ENCODE results near the gene HTR1B. TPM values are rescaled to one million over a fixed set of nuclear protein-coding genes. Genes with fewer than 3 reads are reported as not detected.

HTR1B gene
- total and polyA plus RNA-seq, 12 donors = 0.06 to 0.91 (median 0.41) TPM; not detected in 5

GRCh38 chr6:77455271-77455670 is 8.0 kb downstream of the HTR1B start:
- no peak overlapping the region for H3K4me3 ChIP-seq
- H3K9me3 ChIP-seq (replicated peaks in 1 of 3) = no peaks in the 10 kb centered on the region
- TF ChIP-seq POLR2A (IDR thresholded peaks at IDR 0.05) = no peak
- no peak for TF ChIP-seq CTCF (IDR thresholded peaks at IDR 0.05)
- H3K27ac ChIP-seq = no peak overlapping the region
- peaks cover 0 to 4% of the 10 kb centered on the region in 2 donors for H3K4me1 ChIP-seq (replicated peaks in 1 of 2)
- H3K36me3 ChIP-seq (replicated peaks in 1 of 2) = no peaks in the 10 kb centered on the region
- no peaks in the 10 kb centered on the region for H3K27me3 ChIP-seq
- DNase-seq = no peak
- intact Hi-C loops (cut with DNase I) = loop anchor here in 1 of 2 donors (5.0 kb wide), 1 partner anchor 773 kb away; no protein-coding TSS in a partner anchor

- WGBS, 4 donors = 72 to 79% (median 74%) methylated on average over 2 of the region's 2 CpGs
These were observed 8.9 kb downstream of the HTR1B start for GRCh38 chr6:77454386-77454785.

DNA sequence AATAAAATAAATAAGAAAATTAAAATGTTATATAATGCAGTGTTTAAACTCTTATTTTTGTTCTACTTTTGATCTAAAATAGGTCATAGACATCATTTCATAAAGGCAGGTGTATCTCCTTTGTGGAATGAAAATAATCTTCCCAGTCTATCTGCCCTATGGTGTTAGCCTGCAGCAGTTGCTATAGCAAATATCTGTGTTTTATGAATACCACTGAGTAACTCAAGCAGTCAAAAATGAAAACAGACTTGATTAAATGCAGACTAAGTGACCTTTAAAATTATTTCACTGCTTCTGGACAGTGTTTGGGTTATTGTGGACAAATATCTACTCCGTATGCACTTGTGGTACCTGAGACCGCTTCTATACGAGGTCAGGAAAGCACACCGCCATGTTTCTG is 11.8 kb downstream of the HTR1B start:
- H3K27me3 ChIP-seq = no peaks in the 10 kb centered on the region
- no peak overlapping the region for H3K4me3 ChIP-seq
- H3K4me1 ChIP-seq (replicated peaks in 1 of 2) = no peaks in the 10 kb centered on the region
- H3K36me3 ChIP-seq (replicated peaks in 1 of 2) = no peaks in the 10 kb centered on the region
- no peak overlapping the region for H3K27ac ChIP-seq
- no peak for DNase-seq
- no peaks in the 10 kb centered on the region for H3K9me3 ChIP-seq (replicated peaks in 1 of 3)
- TF ChIP-seq POLR2A (IDR thresholded peaks at IDR 0.05) = no peak
- no peak for TF ChIP-seq CTCF (IDR thresholded peaks at IDR 0.05)
- 84 to 90% (median 88%) methylated on average over 4 of the region's 4 CpGs for WGBS, 4 donors
- intact Hi-C loops (cut with DNase I) = no loop called here

More at GRCh38 chr6:77454386-77454785, 8.9 kb downstream of the HTR1B start:
- Histone ChIP-seq H3K4me1 (replicated peaks in 1 of 2) (peaks cover 0 to 4% of the 10 kb centered on the region in 2 donors), H3K36me3 (replicated peaks in 1 of 2) (no peaks in the 10 kb centered on the region), H3K27me3 (no peaks in the 10 kb centered on the region), H3K9me3 (replicated peaks in 1 of 3) (no peaks in the 10 kb centered on the region), H3K4me3 (no peak overlapping the region), H3K27ac (no peak overlapping the region)
- TF ChIP-seq CTCF (IDR thresholded peaks at IDR 0.05) (no peak), POLR2A (IDR thresholded peaks at IDR 0.05) (no peak)
- DNase-seq = no peak
- intact Hi-C loops (cut with DNase I) = no loop called here

DNA sequence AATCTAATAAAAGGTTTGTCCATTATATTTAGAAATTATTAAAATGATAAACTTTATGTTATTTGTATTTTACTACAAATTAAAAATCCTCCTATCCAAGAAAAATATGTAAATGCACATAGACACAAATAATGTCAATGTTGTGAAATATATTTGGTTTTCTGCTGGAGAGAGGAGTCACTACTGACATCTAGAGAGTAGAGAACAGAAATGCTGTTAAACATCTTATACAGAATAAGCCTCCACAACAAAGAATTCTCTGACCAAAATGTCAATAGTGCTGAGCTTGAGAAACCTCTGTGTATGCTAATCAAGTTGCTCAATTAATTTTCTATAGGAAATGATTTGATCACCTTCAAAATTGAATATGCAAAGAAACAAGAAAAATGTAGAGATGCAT is 12.4 kb downstream of the HTR1B start:
- no peak overlapping the region for H3K4me3 ChIP-seq
- no peak overlapping the region for H3K27ac ChIP-seq
- H3K4me1 ChIP-seq (replicated peaks in 1 of 2) = no peaks in the 10 kb centered on the region
- no peak for TF ChIP-seq POLR2A (IDR thresholded peaks at IDR 0.05)
- TF ChIP-seq CTCF (IDR thresholded peaks at IDR 0.05) = peak in 3 of 6 experiments; percentile 20 to 26 (median 23)
- intact Hi-C loops (cut with DNase I) = no loop called here
- H3K36me3 ChIP-seq (replicated peaks in 1 of 2) = no peaks in the 10 kb centered on the region
- no peak for DNase-seq
- no peaks in the 10 kb centered on the region for H3K27me3 ChIP-seq
- H3K9me3 ChIP-seq (replicated peaks in 1 of 3) = no peaks in the 10 kb centered on the region

Data from adrenal gland (tissue), 12 donors.